Activated B cell treated with CpG ODN at 0.5 μM for 24 hours (primary cell): ENCODE data around the gene SNPH. TPM values are rescaled to one million over a fixed set of nuclear protein-coding genes. Genes with fewer than 3 reads are reported as not detected.

Experiments used
- ATAC-seq: fragments of 200-7000 bp; cut with Tn5 transposase; one replicate; pipeline ENCODE4 v1.10.0; 2021; ENCODE audit warnings: low read depth, mild to moderate bottlenecking, moderate library complexity
- CTCF ChIA-PET: fragments of 350-600 bp; sonication (Branson Sonifier 250); formaldehyde crosslinking; loops from one replicate; lab custom pipeline; 2021; ENCODE audit warnings: antibody characterized with exemption; lab: Charles Lee
- POLR2A ChIA-PET: fragments of 350-600 bp; sonication (Branson Sonifier 250); formaldehyde crosslinking; loops from one replicate; lab custom pipeline; 2021; ENCODE audit warnings: antibody characterized with exemption; lab: Charles Lee
- DNase-seq: peaks from one replicate; pipeline ENCODE4 v3.0.0; 2022
- H3K27ac Mint-ChIP-seq: one replicate; pipeline ENCODE4 v1.8.0; 2020; ENCODE audit warnings: mixed read lengths
- H3K27me3 Mint-ChIP-seq: one replicate; pipeline ENCODE4 v1.8.0; 2021; ENCODE audit warnings: mixed read lengths
- H3K36me3 Mint-ChIP-seq: one replicate; pipeline ENCODE4 v1.8.0; 2021; ENCODE audit warnings: low read depth, mixed read lengths
- H3K4me1 Mint-ChIP-seq: one replicate; pipeline ENCODE4 v1.8.0; 2021; ENCODE audit warnings: mixed read lengths
- H3K4me3 Mint-ChIP-seq: one replicate; pipeline ENCODE4 v1.8.0; 2020; ENCODE audit warnings: mild to moderate bottlenecking, mixed read lengths
- H3K9me3 Mint-ChIP-seq: one replicate; pipeline ENCODE4 v1.8.0; 2020; ENCODE audit warnings: mixed read lengths
- intact Hi-C: fragments of 100-400 bp; cut with micrococcal nuclease; formaldehyde crosslinking; loops from one replicate; pipeline ENCODE4 v1.15.1; 2024
- total RNA-seq: library from RNA; stranded (reverse); gene quantifications from 2 replicates; pipeline ENCODE4 v1.2.3, GENCODE V29; 2022
- TF ChIP-seq, protein P1 (sequence below): fragments of 200-600 bp; IDR thresholded peaks from one replicate; pipeline ENCODE4 v1.8.0; 2022; ENCODE audit warnings: antibody characterized with exemption, mild to moderate bottlenecking

Gene SNPH
- total RNA-seq, 1 donor from 2014 or later = 0.86 TPM

DNA sequence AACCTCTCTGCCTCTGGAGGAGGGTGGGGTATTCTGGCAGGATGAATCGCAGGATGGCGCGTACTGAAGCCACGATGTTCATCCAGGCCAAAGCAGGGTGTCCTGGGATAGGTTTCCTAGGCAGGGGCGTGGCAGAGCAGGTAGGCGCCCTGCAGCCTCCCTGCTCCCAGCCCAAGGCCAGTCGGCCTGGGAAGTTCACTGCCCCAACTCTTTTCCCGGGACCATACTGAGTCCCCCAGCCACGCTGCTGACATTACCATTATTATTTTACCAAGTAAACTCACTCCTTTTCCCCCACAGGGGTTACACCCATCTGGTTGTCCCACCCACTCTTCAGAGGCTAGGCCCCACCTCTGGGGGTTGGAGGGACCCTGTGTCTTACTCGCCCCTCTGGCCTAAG lies 41.1 kb downstream of the SNPH start:
- POLR2A ChIA-PET = no interaction called here

DNA sequence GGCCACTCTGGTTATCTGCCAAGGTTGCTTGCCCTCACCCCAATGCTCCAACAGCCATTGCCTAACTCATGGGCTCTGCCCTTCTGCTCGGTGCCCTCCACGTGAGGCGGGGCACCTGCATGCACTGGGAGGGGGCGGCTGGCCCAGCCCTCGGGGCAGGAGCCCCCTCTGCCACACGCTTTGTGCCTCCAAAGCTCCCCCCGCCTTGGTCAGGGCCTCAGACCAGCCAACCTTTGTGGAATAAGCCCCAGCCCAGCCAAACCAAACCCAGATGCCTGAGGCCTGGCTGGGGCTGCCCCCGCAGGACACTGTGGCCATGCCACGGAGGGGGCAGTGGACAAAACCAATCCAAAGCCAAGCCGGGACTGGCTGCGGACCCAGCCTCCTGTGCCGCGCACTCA lies 41.5 kb downstream of the SNPH start:
- no peak for ATAC-seq
- TF ChIP-seq, protein P1, sequence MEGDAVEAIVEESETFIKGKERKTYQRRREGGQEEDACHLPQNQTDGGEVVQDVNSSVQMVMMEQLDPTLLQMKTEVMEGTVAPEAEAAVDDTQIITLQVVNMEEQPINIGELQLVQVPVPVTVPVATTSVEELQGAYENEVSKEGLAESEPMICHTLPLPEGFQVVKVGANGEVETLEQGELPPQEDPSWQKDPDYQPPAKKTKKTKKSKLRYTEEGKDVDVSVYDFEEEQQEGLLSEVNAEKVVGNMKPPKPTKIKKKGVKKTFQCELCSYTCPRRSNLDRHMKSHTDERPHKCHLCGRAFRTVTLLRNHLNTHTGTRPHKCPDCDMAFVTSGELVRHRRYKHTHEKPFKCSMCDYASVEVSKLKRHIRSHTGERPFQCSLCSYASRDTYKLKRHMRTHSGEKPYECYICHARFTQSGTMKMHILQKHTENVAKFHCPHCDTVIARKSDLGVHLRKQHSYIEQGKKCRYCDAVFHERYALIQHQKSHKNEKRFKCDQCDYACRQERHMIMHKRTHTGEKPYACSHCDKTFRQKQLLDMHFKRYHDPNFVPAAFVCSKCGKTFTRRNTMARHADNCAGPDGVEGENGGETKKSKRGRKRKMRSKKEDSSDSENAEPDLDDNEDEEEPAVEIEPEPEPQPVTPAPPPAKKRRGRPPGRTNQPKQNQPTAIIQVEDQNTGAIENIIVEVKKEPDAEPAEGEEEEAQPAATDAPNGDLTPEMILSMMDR = no peak

More for the DNA sequence above, 41.1 kb downstream of the SNPH start:
- DNase-seq (no peak), ATAC-seq (no peak)
- no peaks in the 10 kb centered on the region for H3K36me3 Mint-ChIP-seq
- no peak overlapping the region for H3K4me3 Mint-ChIP-seq
- no peaks in the 10 kb centered on the region for H3K9me3 Mint-ChIP-seq
- CTCF ChIA-PET = no interaction called here
- no peaks in the 10 kb centered on the region for H3K4me1 Mint-ChIP-seq
- H3K27ac Mint-ChIP-seq = no peak overlapping the region
- H3K27me3 Mint-ChIP-seq = no peaks in the 10 kb centered on the region
- intact Hi-C loops = no loop called here
- TF ChIP-seq, protein P1 = no peak

GRCh38 chr20:1308067-1308701 lies 42.1 kb downstream of the SNPH start:
- H3K9me3 Mint-ChIP-seq = no peaks in the 10 kb centered on the region
- ChIA-PET POLR2A (no interaction called here), CTCF (no interaction called here)
- H3K4me1 Mint-ChIP-seq = no peaks in the 10 kb centered on the region
- intact Hi-C loops = no loop called here
- no peak overlapping the region for H3K4me3 Mint-ChIP-seq
- no peaks in the 10 kb centered on the region for H3K36me3 Mint-ChIP-seq
- DNase-seq = no peak
- H3K27me3 Mint-ChIP-seq = no peaks in the 10 kb centered on the region
- TF ChIP-seq, protein P1 = no peak
- ATAC-seq = no peak
- no peak overlapping the region for H3K27ac Mint-ChIP-seq

More for the DNA sequence above, 41.5 kb downstream of the SNPH start:
- POLR2A ChIA-PET = no interaction called here
- intact Hi-C loops = no loop called here
- Mint-ChIP-seq H3K36me3 (no peaks in the 10 kb centered on the region), H3K9me3 (no peaks in the 10 kb centered on the region), H3K27me3 (no peaks in the 10 kb centered on the region), H3K27ac (no peak overlapping the region), H3K4me3 (no peak overlapping the region), H3K4me1 (no peaks in the 10 kb centered on the region)
- CTCF ChIA-PET = no interaction called here
- no peak for DNase-seq

GRCh38 chr20:1308702-1309095 lies 42.6 kb downstream of the SNPH start:
- no peak for DNase-seq
- ATAC-seq = no peak
- Mint-ChIP-seq H3K36me3 (no peaks in the 10 kb centered on the region), H3K4me3 (no peak overlapping the region), H3K27ac (no peak overlapping the region), H3K27me3 (no peaks in the 10 kb centered on the region), H3K9me3 (no peaks in the 10 kb centered on the region), H3K4me1 (peaks cover 2% of the 10 kb centered on the region)
- intact Hi-C loops = no loop called here
- CTCF ChIA-PET = no interaction called here
- POLR2A ChIA-PET = no interaction called here
- TF ChIP-seq, protein P1 = no peak

GRCh38 chr20:1309439-1309847 lies 43.3 kb downstream of the SNPH start:
- peaks cover 2% of the 10 kb centered on the region for H3K4me1 Mint-ChIP-seq
- no peak overlapping the region for H3K27ac Mint-ChIP-seq
- TF ChIP-seq, protein P1 = no peak
- H3K27me3 Mint-ChIP-seq = no peaks in the 10 kb centered on the region
- no peaks in the 10 kb centered on the region for H3K36me3 Mint-ChIP-seq
- no peak for DNase-seq
- ChIA-PET POLR2A (no interaction called here), CTCF (interaction anchor here (4.3 kb wide), 1 partner anchor 128 kb away, joined by 59 read pairs; no protein-coding TSS in a partner anchor)
- ATAC-seq = no peak
- H3K9me3 Mint-ChIP-seq = no peaks in the 10 kb centered on the region
- no peak overlapping the region for H3K4me3 Mint-ChIP-seq
- intact Hi-C loops = no loop called here
